ENCODE measurements around the gene MAGI2.

MAGI2 gene

GRCh38 chr7:79290398-79290797, 163.1 kb downstream of the MAGI2 start:
- no peak overlapping the region for H3K9ac ChIP-seq (ENCODE audit: low read length)
- no peak overlapping the region for H3K27ac ChIP-seq (ENCODE audit: low read depth, low read length)
- H3K36me3 ChIP-seq (ENCODE audit: control insufficient read depth, insufficient read depth, low read length): no peaks in the 10 kb centered on the region
- H3K4me1 ChIP-seq (ENCODE audit: control insufficient read depth, insufficient read depth, low read length): no peaks in the 10 kb centered on the region
- no peak overlapping the region for H3K4me3 ChIP-seq (ENCODE audit: low read length)
- no peaks in the 10 kb centered on the region for H3K27me3 ChIP-seq (ENCODE audit: control insufficient read depth, insufficient read depth, low read length)

GRCh38 chr7:79288655-79289054, 164.8 kb downstream of the MAGI2 start:
- Histone ChIP-seq H3K27me3 (ENCODE audit: control insufficient read depth, insufficient read depth, low read length) (no peaks in the 10 kb centered on the region), H3K4me3 (ENCODE audit: low read length) (no peak overlapping the region), H3K9ac (ENCODE audit: low read length) (no peak overlapping the region), H3K36me3 (ENCODE audit: control insufficient read depth, insufficient read depth, low read length) (no peaks in the 10 kb centered on the region), H3K4me1 (ENCODE audit: control insufficient read depth, insufficient read depth, low read length) (no peaks in the 10 kb centered on the region), H3K27ac (ENCODE audit: low read depth, low read length) (no peak overlapping the region)

- H3K36me3 ChIP-seq (ENCODE audit: control insufficient read depth, insufficient read depth, low read length): no peaks in the 10 kb centered on the region
- no peak overlapping the region for H3K4me3 ChIP-seq (ENCODE audit: low read length)
- no peak overlapping the region for H3K9ac ChIP-seq (ENCODE audit: low read length)
- H3K27ac ChIP-seq (ENCODE audit: low read depth, low read length): no peak overlapping the region
- H3K4me1 ChIP-seq (ENCODE audit: control insufficient read depth, insufficient read depth, low read length): no peaks in the 10 kb centered on the region
- H3K27me3 ChIP-seq (ENCODE audit: control insufficient read depth, insufficient read depth, low read length): no peaks in the 10 kb centered on the region
These were observed 165.5 kb downstream of the MAGI2 start for GRCh38 chr7:79287981-79288380.

GRCh38 chr7:79286181-79286580, 167.3 kb downstream of the MAGI2 start:
- no peaks in the 10 kb centered on the region for H3K4me1 ChIP-seq (ENCODE audit: control insufficient read depth, insufficient read depth, low read length)
- H3K36me3 ChIP-seq (ENCODE audit: control insufficient read depth, insufficient read depth, low read length): no peaks in the 10 kb centered on the region
- H3K4me3 ChIP-seq (ENCODE audit: low read length): no peak overlapping the region
- H3K9ac ChIP-seq (ENCODE audit: low read length): no peak overlapping the region
- H3K27ac ChIP-seq (ENCODE audit: low read depth, low read length): no peak overlapping the region
- H3K27me3 ChIP-seq (ENCODE audit: control insufficient read depth, insufficient read depth, low read length): no peaks in the 10 kb centered on the region

GRCh38 chr7:79285756-79286155, 167.7 kb downstream of the MAGI2 start:
- Histone ChIP-seq H3K9ac (ENCODE audit: low read length) (no peak overlapping the region), H3K27ac (ENCODE audit: low read depth, low read length) (no peak overlapping the region), H3K4me3 (ENCODE audit: low read length) (no peak overlapping the region), H3K36me3 (ENCODE audit: control insufficient read depth, insufficient read depth, low read length) (no peaks in the 10 kb centered on the region), H3K27me3 (ENCODE audit: control insufficient read depth, insufficient read depth, low read length) (no peaks in the 10 kb centered on the region), H3K4me1 (ENCODE audit: control insufficient read depth, insufficient read depth, low read length) (no peaks in the 10 kb centered on the region)

GRCh38 chr7:79284211-79284610, 169.3 kb downstream of the MAGI2 start:
- no peak overlapping the region for H3K9ac ChIP-seq (ENCODE audit: low read length)
- no peaks in the 10 kb centered on the region for H3K4me1 ChIP-seq (ENCODE audit: control insufficient read depth, insufficient read depth, low read length)
- no peak overlapping the region for H3K27ac ChIP-seq (ENCODE audit: low read depth, low read length)
- no peak overlapping the region for H3K4me3 ChIP-seq (ENCODE audit: low read length)
- no peaks in the 10 kb centered on the region for H3K27me3 ChIP-seq (ENCODE audit: control insufficient read depth, insufficient read depth, low read length)
- H3K36me3 ChIP-seq (ENCODE audit: control insufficient read depth, insufficient read depth, low read length): no peaks in the 10 kb centered on the region

- no peaks in the 10 kb centered on the region for H3K4me1 ChIP-seq (ENCODE audit: control insufficient read depth, insufficient read depth, low read length)
- H3K4me3 ChIP-seq (ENCODE audit: low read length): no peak overlapping the region
- no peaks in the 10 kb centered on the region for H3K27me3 ChIP-seq (ENCODE audit: control insufficient read depth, insufficient read depth, low read length)
- H3K9ac ChIP-seq (ENCODE audit: low read length): no peak overlapping the region
- no peaks in the 10 kb centered on the region for H3K36me3 ChIP-seq (ENCODE audit: control insufficient read depth, insufficient read depth, low read length)
- no peak overlapping the region for H3K27ac ChIP-seq (ENCODE audit: low read depth, low read length)
These were observed 170.4 kb downstream of the MAGI2 start for GRCh38 chr7:79282882-79283602.

GRCh38 chr7:79282070-79282694, 171.3 kb downstream of the MAGI2 start:
- no peaks in the 10 kb centered on the region for H3K27me3 ChIP-seq (ENCODE audit: control insufficient read depth, insufficient read depth, low read length)
- H3K4me1 ChIP-seq (ENCODE audit: control insufficient read depth, insufficient read depth, low read length): no peaks in the 10 kb centered on the region
- H3K36me3 ChIP-seq (ENCODE audit: control insufficient read depth, insufficient read depth, low read length): no peaks in the 10 kb centered on the region
- H3K4me3 ChIP-seq (ENCODE audit: low read length): no peak overlapping the region
- no peak overlapping the region for H3K27ac ChIP-seq (ENCODE audit: low read depth, low read length)
- no peak overlapping the region for H3K9ac ChIP-seq (ENCODE audit: low read length)

GRCh38 chr7:79281426-79281825, 172.0 kb downstream of the MAGI2 start:
- no peaks in the 10 kb centered on the region for H3K4me1 ChIP-seq (ENCODE audit: control insufficient read depth, insufficient read depth, low read length)
- no peaks in the 10 kb centered on the region for H3K36me3 ChIP-seq (ENCODE audit: control insufficient read depth, insufficient read depth, low read length)
- no peak overlapping the region for H3K27ac ChIP-seq (ENCODE audit: low read depth, low read length)
- no peak overlapping the region for H3K9ac ChIP-seq (ENCODE audit: low read length)
- no peak overlapping the region for H3K4me3 ChIP-seq (ENCODE audit: low read length)
- no peaks in the 10 kb centered on the region for H3K27me3 ChIP-seq (ENCODE audit: control insufficient read depth, insufficient read depth, low read length)

- H3K4me3 ChIP-seq (ENCODE audit: low read length): no peak overlapping the region
- H3K9ac ChIP-seq (ENCODE audit: low read length): no peak overlapping the region
These were observed 180.5 kb downstream of the MAGI2 start for GRCh38 chr7:79272938-79273337.

GRCh38 chr7:79272066-79272669, 181.3 kb downstream of the MAGI2 start:
- Histone ChIP-seq H3K27ac (ENCODE audit: low read depth, low read length) (no peak overlapping the region), H3K4me1 (ENCODE audit: control insufficient read depth, insufficient read depth, low read length) (no peaks in the 10 kb centered on the region), H3K9ac (ENCODE audit: low read length) (no peak overlapping the region), H3K27me3 (ENCODE audit: control insufficient read depth, insufficient read depth, low read length) (no peaks in the 10 kb centered on the region), H3K36me3 (ENCODE audit: control insufficient read depth, insufficient read depth, low read length) (no peaks in the 10 kb centered on the region), H3K4me3 (ENCODE audit: low read length) (no peak overlapping the region)

More at GRCh38 chr7:79272938-79273337, 180.5 kb downstream of the MAGI2 start:
- no peaks in the 10 kb centered on the region for H3K36me3 ChIP-seq (ENCODE audit: control insufficient read depth, insufficient read depth, low read length)
- H3K27me3 ChIP-seq (ENCODE audit: control insufficient read depth, insufficient read depth, low read length): no peaks in the 10 kb centered on the region
- no peaks in the 10 kb centered on the region for H3K4me1 ChIP-seq (ENCODE audit: control insufficient read depth, insufficient read depth, low read length)
- no peak overlapping the region for H3K27ac ChIP-seq (ENCODE audit: low read depth, low read length)

GRCh38 chr7:79268730-79269129, 184.7 kb downstream of the MAGI2 start:
- H3K36me3 ChIP-seq (ENCODE audit: control insufficient read depth, insufficient read depth, low read length): no peaks in the 10 kb centered on the region
- H3K9ac ChIP-seq (ENCODE audit: low read length): no peak overlapping the region

GRCh38 chr7:79258826-79259225, 194.6 kb downstream of the MAGI2 start:
- Histone ChIP-seq H3K4me3 (ENCODE audit: low read length) (no peak overlapping the region), H3K27me3 (ENCODE audit: control insufficient read depth, insufficient read depth, low read length) (no peaks in the 10 kb centered on the region), H3K27ac (ENCODE audit: low read depth, low read length) (no peak overlapping the region), H3K36me3 (ENCODE audit: control insufficient read depth, insufficient read depth, low read length) (no peaks in the 10 kb centered on the region), H3K4me1 (ENCODE audit: control insufficient read depth, insufficient read depth, low read length) (no peaks in the 10 kb centered on the region), H3K9ac (ENCODE audit: low read length) (no peak overlapping the region)

More at GRCh38 chr7:79268730-79269129, 184.7 kb downstream of the MAGI2 start:
- Histone ChIP-seq H3K4me1 (ENCODE audit: control insufficient read depth, insufficient read depth, low read length) (no peaks in the 10 kb centered on the region), H3K27me3 (ENCODE audit: control insufficient read depth, insufficient read depth, low read length) (no peaks in the 10 kb centered on the region), H3K27ac (ENCODE audit: low read depth, low read length) (no peak overlapping the region), H3K4me3 (ENCODE audit: low read length) (no peak overlapping the region)

Measured in rectal smooth muscle tissue (tissue), 1 donor.